Upper lobe of right lung (tissue), 1 donor: ENCODE measurements around the gene NXNL1. TPM values are rescaled to one million over a fixed set of nuclear protein-coding genes. Genes with fewer than 3 reads are reported as not detected.

ENCODE experiments used
- ATAC-seq: fragments of 200-7000 bp; cut with Tn5 transposase; one replicate; pipeline ENCODE4 v1.9.1; 2020; ENCODE audit warnings: mild to moderate bottlenecking, moderate library complexity
- DNase-seq: peaks from one replicate; pipeline ENCODE4 v3.0.0-alpha.2; 2020
- H3K27ac ChIP-seq: fragments of 200-600 bp; one replicate; pipeline ENCODE4 v1.8.0; 2022
- H3K27me3 ChIP-seq: fragments of 200-600 bp; one replicate; pipeline ENCODE4 v1.8.0; 2022; ENCODE audit warnings: mild to moderate bottlenecking
- H3K36me3 ChIP-seq: fragments of 200-600 bp; one replicate; pipeline ENCODE4 v1.8.0; 2022
- H3K4me1 ChIP-seq: fragments of 200-600 bp; one replicate; pipeline ENCODE4 v1.8.0; 2022
- H3K4me3 ChIP-seq: fragments of 200-600 bp; one replicate; pipeline ENCODE4 v1.8.0; 2022; ENCODE audit warnings: mild to moderate bottlenecking
- H3K9me3 ChIP-seq: fragments of 200-600 bp; one replicate; pipeline ENCODE4 v1.8.0; 2022
- CTCF ChIP-seq: fragments of 200-600 bp; IDR thresholded peaks from one replicate; pipeline ENCODE4 v1.8.0; 2022; ENCODE audit warnings: antibody characterized with exemption
- intact Hi-C: fragments of 100-400 bp; cut with DNase I; formaldehyde crosslinking; loops from one replicate; pipeline ENCODE4 v1.11.0; 2022
- total RNA-seq: library from RNA; stranded (reverse); fragmentation: NEBNext Ultra II Directional; extraction: Animal tissue kit (Norgen Biotek cat#: 25700); gene quantifications from one replicate; pipeline ENCODE4 v1.2.1, GENCODE V29; 2021
- donor health status: DM: no; HTN: yes; CAD: no; lungs with severe emphysema.

The NXNL1 gene
- total RNA-seq, 1 donor from 2014 or later: not detected

- H3K4me1 ChIP-seq: no peaks in the 10 kb centered on the region
- H3K4me3 ChIP-seq: no peak overlapping the region
- H3K27ac ChIP-seq: no peak overlapping the region
- H3K36me3 ChIP-seq: no peaks in the 10 kb centered on the region
- no peak for ATAC-seq
- H3K27me3 ChIP-seq: no peaks in the 10 kb centered on the region
- intact Hi-C loops: no loop called here
- H3K9me3 ChIP-seq: no peaks in the 10 kb centered on the region
- no peak for DNase-seq
- no peak for TF ChIP-seq CTCF
Observed at GRCh38 chr19:17436094-17436873, 24.4 kb downstream of the NXNL1 start.

- ATAC-seq (no peak), DNase-seq (no peak)
Observed at GRCh38 chr19:17435218-17435617, 25.5 kb downstream of the NXNL1 start.

GRCh38 chr19:17431417-17431816 is 29.3 kb downstream of the NXNL1 start:
- no peaks in the 10 kb centered on the region for H3K36me3 ChIP-seq
- ATAC-seq (no peak), DNase-seq (no peak)
- no peak overlapping the region for H3K4me3 ChIP-seq
- no peaks in the 10 kb centered on the region for H3K27me3 ChIP-seq
- no peaks in the 10 kb centered on the region for H3K9me3 ChIP-seq
- no peak overlapping the region for H3K27ac ChIP-seq
- no peaks in the 10 kb centered on the region for H3K4me1 ChIP-seq
- no peak for TF ChIP-seq CTCF
- intact Hi-C loops: no loop called here

More at GRCh38 chr19:17435218-17435617, 25.5 kb downstream of the NXNL1 start:
- intact Hi-C loops: no loop called here
- H3K36me3 ChIP-seq: no peaks in the 10 kb centered on the region
- H3K27me3 ChIP-seq: no peaks in the 10 kb centered on the region
- no peaks in the 10 kb centered on the region for H3K4me1 ChIP-seq
- TF ChIP-seq CTCF: no peak
- no peak overlapping the region for H3K27ac ChIP-seq
- H3K4me3 ChIP-seq: no peak overlapping the region
- H3K9me3 ChIP-seq: no peaks in the 10 kb centered on the region

GRCh38 chr19:17429641-17430113 is 31.0 kb downstream of the NXNL1 start:
- Histone ChIP-seq H3K27ac (no peak overlapping the region), H3K27me3 (no peaks in the 10 kb centered on the region), H3K4me3 (no peak overlapping the region), H3K36me3 (no peaks in the 10 kb centered on the region), H3K4me1 (no peaks in the 10 kb centered on the region), H3K9me3 (no peaks in the 10 kb centered on the region)
- intact Hi-C loops: no loop called here
- no peak for TF ChIP-seq CTCF
- DNase-seq (no peak), ATAC-seq (no peak)

- H3K27ac ChIP-seq: no peak overlapping the region
- peak; percentile 44 for ATAC-seq
- H3K27me3 ChIP-seq: no peaks in the 10 kb centered on the region
- no peaks in the 10 kb centered on the region for H3K36me3 ChIP-seq
- intact Hi-C loops: no loop called here
- DNase-seq: no peak
- TF ChIP-seq CTCF: peak; percentile 24
- H3K4me3 ChIP-seq: no peak overlapping the region
- H3K4me1 ChIP-seq: peaks cover 5% of the 10 kb centered on the region
- no peaks in the 10 kb centered on the region for H3K9me3 ChIP-seq
Observed at GRCh38 chr19:17424743-17425365, 35.9 kb downstream of the NXNL1 start.
